H1 (cell line): ENCODE measurements around the gene LITAF. TPM values are rescaled to one million over a fixed set of nuclear protein-coding genes. Genes with fewer than 3 reads are reported as not detected.
A peak's percentile ranks its signal among the peaks of the same experiment; 100 is the strongest.

Source experiments
- CTCF ChIA-PET: fragments of 300-600 bp; sonication (Branson Sonifier 250); formaldehyde crosslinking; loops from one replicate; lab custom pipeline; 2021; ENCODE audit not compliant: partially characterized antibody; lab: Charles Lee
- POLR2A ChIA-PET: fragments of 300-600 bp; sonication (Branson Sonifier 250); formaldehyde crosslinking; loops from one replicate; lab custom pipeline; 2021; ENCODE audit warnings: inconsistent platforms; ENCODE audit not compliant: partially characterized antibody; lab: Charles Lee
- DNase-seq, 2 experiments: peaks; one replicate each; pipeline versions ENCODE4 v3.0.0 to v3.0.0-alpha.2; 2010 to 2022; ENCODE audit warnings: low spot score in 2 of 2, low read depth in 1 of 2, mixed read lengths in 1 of 2
- FAIRE-seq: peaks from 2 replicates; lab custom pipeline; 2011; peaks lifted over from hg19 to GRCh38; lab: Jason Lieb, UNC
- H2AFZ ChIP-seq: 2 replicates; pipeline ENCODE4 v1.8.1; 2012; ENCODE audit warnings: low read length, inconsistent platforms
- H2AK5ac ChIP-seq: 2 replicates; pipeline ENCODE4 v1.6.1; 2013; ENCODE audit warnings: low read depth, low read length
- H2BK120ac ChIP-seq: replicated peaks from 2 replicates; pipeline ENCODE3; 2013; ENCODE audit warnings: low read depth, low read length, inconsistent platforms
- H2BK12ac ChIP-seq: 2 replicates; pipeline ENCODE4 v1.6.1; 2013; ENCODE audit warnings: low read depth, low read length
- H2BK15ac ChIP-seq: 2 replicates; pipeline ENCODE4 v1.6.1; 2013; ENCODE audit warnings: low read length
- H2BK20ac ChIP-seq: 2 replicates; pipeline ENCODE4 v1.6.1; 2013; ENCODE audit warnings: low read length
- H2BK5ac ChIP-seq: 2 replicates; pipeline ENCODE4 v1.6.1; 2013; ENCODE audit warnings: low read depth, low read length
- H3K14ac ChIP-seq: 2 replicates; pipeline ENCODE4 v1.6.1; 2013; ENCODE audit warnings: inconsistent platforms; ENCODE audit not compliant: insufficient read length
- H3K18ac ChIP-seq: 2 replicates; pipeline ENCODE4 v1.6.1; 2013; ENCODE audit warnings: low read length; ENCODE audit errors: extremely low read depth
- H3K23ac ChIP-seq: 2 replicates; pipeline ENCODE4 v1.6.1; 2013; ENCODE audit warnings: inconsistent platforms; ENCODE audit not compliant: insufficient read length
- H3K23me2 ChIP-seq: 2 replicates; pipeline ENCODE4 v1.6.1; 2013; ENCODE audit warnings: low read depth, low read length
- H3K27ac ChIP-seq: 2 replicates; pipeline ENCODE4 v1.6.1; 2011; ENCODE audit warnings: low read depth, low read length, inconsistent platforms
- H3K27me3 ChIP-seq, 4 experiments: replicated peaks in 1 of 4; 1 replicate in 1 of 4; 2 replicates in 3 of 4; pipeline versions ENCODE4 v1.6.1 to v1.8.1; 2011 to 2013; ENCODE audit warnings: low read length in 3 of 4, mild to moderate bottlenecking in 3 of 4, inconsistent platforms in 2 of 4, mixed read lengths in 2 of 4, moderate library complexity in 1 of 4; ENCODE audit not compliant: control insufficient read depth in 3 of 4, insufficient read depth in 3 of 4; ENCODE audit errors: extremely low read depth in 1 of 4
- H3K36me3 ChIP-seq, 4 experiments: 2 replicates each; pipeline versions ENCODE4 v1.6.1 to v1.8.1; 2011 to 2013; ENCODE audit warnings: mild to moderate bottlenecking in 4 of 4, low read length in 3 of 4, moderate library complexity in 2 of 4, control low read depth in 1 of 4, inconsistent platforms in 1 of 4; ENCODE audit not compliant: insufficient read depth in 4 of 4, control insufficient read depth in 2 of 4
- H3K4ac ChIP-seq: replicated peaks from 2 replicates; pipeline ENCODE3; 2013; ENCODE audit warnings: low read length, low read depth, mixed read lengths, inconsistent platforms; ENCODE audit not compliant: insufficient read length
- H3K4me1 ChIP-seq, 4 experiments: replicated peaks in 1 of 4; 1 replicate in 1 of 4; 2 replicates in 3 of 4; pipeline versions ENCODE4 v1.6.1 to v1.8.1; 2011 to 2013; ENCODE audit warnings: low read length in 3 of 4, inconsistent platforms in 2 of 4, mixed read lengths in 1 of 4; ENCODE audit not compliant: insufficient read depth in 4 of 4, control insufficient read depth in 3 of 4
- H3K4me2 ChIP-seq, 2 experiments: 2 replicates each; pipeline versions ENCODE4 v1.6.1 to v1.8.1; 2011 to 2013; ENCODE audit warnings: low read depth in 2 of 2, low read length in 2 of 2, control low read depth in 1 of 2, inconsistent platforms in 1 of 2, mild to moderate bottlenecking in 1 of 2; ENCODE audit not compliant: insufficient read depth in 1 of 2
- H3K4me3 ChIP-seq, 4 experiments: fragments of 200-600, 300-600 bp in 1 of 4; sonication (generic), shearing (Covaris generic), sonication (Bioruptor Twin) in 1 of 4; 2 replicates each; pipeline versions ENCODE4 v1.5.1 to v1.8.1; 2011 to 2016; ENCODE audit warnings: low read length in 4 of 4, low read depth in 3 of 4, control low read depth in 2 of 4, inconsistent platforms in 2 of 4, mild to moderate bottlenecking in 2 of 4, mixed read lengths in 1 of 4, moderate library complexity in 1 of 4; ENCODE audit not compliant: insufficient read depth in 2 of 4; ENCODE audit errors: extremely low read depth in 1 of 4
- H3K56ac ChIP-seq: replicated peaks from 2 replicates; pipeline ENCODE3; 2013; ENCODE audit warnings: low read depth, mild to moderate bottlenecking, mixed read lengths, low read length, inconsistent platforms; ENCODE audit not compliant: insufficient read length
- H3K79me1 ChIP-seq: 2 replicates; pipeline ENCODE4 v1.6.1; 2013; ENCODE audit warnings: low read depth, low read length, control low read depth
- H3K79me2 ChIP-seq, 2 experiments: 2 replicates each; pipeline versions ENCODE4 v1.6.1 to v1.8.1; 2012 to 2013; ENCODE audit warnings: low read length in 2 of 2, mild to moderate bottlenecking in 2 of 2, inconsistent platforms in 1 of 2; ENCODE audit not compliant: insufficient read depth in 2 of 2, control insufficient read depth in 1 of 2
- H3K9ac ChIP-seq, 4 experiments: replicated peaks in 1 of 4; 1 replicate in 1 of 4; 2 replicates in 3 of 4; pipeline versions ENCODE4 v1.6.1 to v1.8.1; 2011 to 2013; ENCODE audit warnings: low read depth in 3 of 4, low read length in 3 of 4, control low read depth in 2 of 4, mild to moderate bottlenecking in 2 of 4, moderate library complexity in 2 of 4, inconsistent platforms in 1 of 4; ENCODE audit errors: extremely low read depth in 1 of 4
- H3K9me3 ChIP-seq, 2 experiments: 2 replicates each; pipeline versions ENCODE4 v1.6.1 to v1.8.1; 2012 to 2013; ENCODE audit warnings: mild to moderate bottlenecking in 2 of 2, moderate library complexity in 2 of 2, control low read depth in 1 of 2, inconsistent platforms in 1 of 2, low read depth in 1 of 2, low read length in 1 of 2, mixed read lengths in 1 of 2; ENCODE audit not compliant: insufficient read depth in 2 of 2
- H4K20me1 ChIP-seq, 2 experiments: replicated peaks in 1 of 2; 2 replicates each; pipeline versions ENCODE3 to v1.8.1; 2011 to 2013; ENCODE audit warnings: inconsistent platforms in 2 of 2, low read length in 2 of 2, mild to moderate bottlenecking in 1 of 2; ENCODE audit not compliant: insufficient read depth in 2 of 2, control insufficient read depth in 1 of 2
- H4K5ac ChIP-seq: 2 replicates; pipeline ENCODE4 v1.6.1; 2013; ENCODE audit warnings: low read length, low read depth, mixed read lengths, inconsistent platforms; ENCODE audit not compliant: insufficient read length
- H4K8ac ChIP-seq: 2 replicates; pipeline ENCODE4 v1.8.0; 2013; ENCODE audit warnings: mild to moderate bottlenecking, moderate library complexity, low read length, inconsistent platforms; ENCODE audit not compliant: insufficient read depth; ENCODE audit errors: extremely low read depth
- H4K91ac ChIP-seq: replicated peaks from 2 replicates; pipeline ENCODE3; 2013; ENCODE audit warnings: low read length, mixed read lengths, inconsistent platforms; ENCODE audit not compliant: insufficient read length
- ATF2 ChIP-seq: IDR thresholded peaks from 2 replicates; pipeline ENCODE4 v1.6.1; 2012; ENCODE audit warnings: low read length, inconsistent platforms
- EGR1 ChIP-seq: IDR thresholded peaks from 2 replicates; pipeline ENCODE4 v1.6.1; 2011; ENCODE audit warnings: low read depth, low read length, borderline replicate concordance
- JUN ChIP-seq: IDR thresholded peaks from 2 replicates; pipeline ENCODE4 v1.6.1; 2011; ENCODE audit warnings: low read depth, mild to moderate bottlenecking, improper control_type of control experiment, low read length
- KDM4A ChIP-seq: IDR thresholded peaks from one replicate; pipeline ENCODE4 v1.7.1; 2012; ENCODE audit warnings: low read depth, mild to moderate bottlenecking, moderate library complexity, low read length, inconsistent platforms; ENCODE audit not compliant: severe bottlenecking
- PHF8 ChIP-seq: fragments of 200-600 bp; sonication (generic); conservative IDR thresholded peaks from 2 replicates; pipeline ENCODE4 v1.7.1; 2012; ENCODE audit warnings: low read depth, mild to moderate bottlenecking, inconsistent platforms, low read length, moderate library complexity
- SIX5 ChIP-seq: IDR thresholded peaks from 2 replicates; pipeline ENCODE4 v1.6.1; 2011; ENCODE audit warnings: mild to moderate bottlenecking, low read depth, low read length
- SP2 ChIP-seq: IDR thresholded peaks from 2 replicates; pipeline ENCODE4 v1.6.1; 2012; ENCODE audit warnings: mild to moderate bottlenecking, low read length, inconsistent platforms
- SP4 ChIP-seq: IDR thresholded peaks from 2 replicates; pipeline ENCODE4 v1.6.1; 2012; ENCODE audit warnings: low read length, inconsistent platforms
- SRF ChIP-seq: IDR thresholded peaks from 2 replicates; pipeline ENCODE4 v1.6.1; 2011; ENCODE audit warnings: mild to moderate bottlenecking, low read depth, low read length, moderate library complexity
- YY1 ChIP-seq: IDR thresholded peaks from 2 replicates; pipeline ENCODE4 v1.6.1; 2011; ENCODE audit warnings: low read depth, mild to moderate bottlenecking, low read length
- ZNF274 ChIP-seq: IDR thresholded peaks from 2 replicates; pipeline ENCODE4 v1.7.0; 2012; ENCODE audit warnings: low read length, borderline replicate concordance; ENCODE audit errors: extremely low read depth
- WGBS, 2 experiments: shearing (Covaris generic) in 1 of 2; methylation state at CpG; one replicate each; pipeline versions ENCODE4 v1.1.6 to v1.1.7; 2013 to 2015; ENCODE audit warnings: low lambda C conversion rate in 2 of 2, mixed read lengths in 2 of 2, inconsistent platforms in 1 of 2, low coverage in 1 of 2, missing lambda C conversion rate in 1 of 2; ENCODE audit not compliant: insufficient replicate concordance in 2 of 2, insufficient coverage in 1 of 2, insufficient read length in 1 of 2; ENCODE audit errors: extremely low coverage in 1 of 2, missing lambda C conversion rate in 1 of 2; 5-methylcytosine and 5-hydroxymethylcytosine counted together
- polyA plus RNA-seq, 7 experiments: library from polyadenylated mRNA; depleted of rRNA in 3 of 7; stranded (reverse) in 5 of 7; unstranded in 2 of 7; fragments of >200 nt in 5 of 7; fragments of 200-250 nt in 2 of 7; gene quantifications; 1 replicate in 5 of 7; 2 replicates in 1 of 7; 4 replicates in 1 of 7; pipeline versions ENCODE4 v1.2.1 to v1.2.3, GENCODE V29; 2011 to 2013; ENCODE audit warnings: missing spikeins in 2 of 7, mixed read lengths in 2 of 7
- total RNA-seq: library from RNA; stranded (reverse); fragmentation: NEBNext Ultra II Directional; extraction: Animal tissue kit (Norgen Biotek cat#: 25700); gene quantifications from 2 replicates; pipeline ENCODE4 v1.2.1, GENCODE V29; 2021

LITAF gene
- total and polyA plus RNA-seq, 2 of the 8 experiments (the other 6 are each of a cell fraction or from before 2014, with no cell fraction given): 165 to 205 TPM

DNA sequence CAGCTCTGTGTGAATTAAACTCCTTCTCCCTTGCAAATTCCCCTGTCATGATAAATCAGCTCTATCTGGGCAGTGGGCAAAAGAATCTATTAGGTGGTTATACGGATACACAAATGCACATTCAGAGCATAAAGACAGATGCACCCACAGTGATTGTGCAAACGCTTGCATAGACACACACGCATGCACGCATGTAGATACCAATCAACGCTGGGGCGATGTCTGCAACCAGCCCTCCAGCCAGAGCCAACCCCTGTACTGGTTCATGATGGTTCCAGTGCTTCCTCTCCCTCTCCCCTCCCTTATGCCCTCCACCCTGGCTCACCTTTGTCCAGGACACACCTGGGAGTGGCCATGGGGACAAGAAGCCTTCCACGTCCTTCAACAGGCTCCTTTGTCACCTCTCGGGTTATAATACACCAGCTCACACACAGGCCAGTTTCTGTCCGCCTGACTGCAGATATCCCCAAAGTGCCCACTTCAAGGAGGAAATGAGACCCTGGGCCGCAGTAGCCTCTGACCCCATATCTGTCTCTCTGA, 48.5 kb upstream of the LITAF start:
- H3K18ac ChIP-seq: peak overlapping the region; percentile 86
- no peak overlapping the region for H3K4ac ChIP-seq
- peaks cover 8% of the 10 kb centered on the region; the same call in 1 of the 2 replicates for H3K23me2 ChIP-seq
- peaks cover 0 to 2% of the 10 kb centered on the region in 2 experiments for H4K20me1 ChIP-seq
- peak overlapping the region; percentile 46; the same call in 1 of the 2 replicates for H2BK15ac ChIP-seq
- WGBS, 2 experiments: 87% methylated on average over 10 of the region's 10 CpGs; no CpG with 5 or more reads in 1 of the 2 experiments
- 0 out of 2 replicates have a peak overlapping the region, but pooled peaks have one; percentile 19 for H4K8ac ChIP-seq
- H2AFZ ChIP-seq: no peak overlapping the region
- peak overlapping the region; percentile 17 for H4K91ac ChIP-seq
- no peak overlapping the region for H3K23ac ChIP-seq
- FAIRE-seq: no peak
- H3K27ac ChIP-seq: peak overlapping the region; percentile 65; the same call in 1 of the 2 replicates
- H2BK12ac ChIP-seq: peak overlapping the region; percentile 75
- H3K36me3 ChIP-seq: no peaks in the 10 kb centered on the region
- peak overlapping the region; percentile 5; the same call in 1 of the 2 replicates for H2BK20ac ChIP-seq
- DNase-seq: no peak
- H3K79me1 ChIP-seq: no peaks in the 10 kb centered on the region; the same call in 1 of the 2 replicates
- H2BK120ac ChIP-seq: no peak overlapping the region
- ChIA-PET POLR2A (interaction anchor here (0.7 to 3.7 kb wide), 17 partner anchors 8 to 228 kb away, joined by 3 to 23 read pairs (median 6); partner anchors contain the start of gene SNN), CTCF (interaction anchor here (0.9 to 4.2 kb wide), 7 partner anchors 10 to 103 kb away, joined by 3 to 24 read pairs (median 6); no protein-coding TSS in a partner anchor)
- no peaks in the 10 kb centered on the region for H3K79me2 ChIP-seq
- H3K4me2 ChIP-seq: peak overlapping the region in 1 of 2 experiments; percentile 72; a peak in 1 of 4 replicates
- no peaks in the 10 kb centered on the region for H3K9me3 ChIP-seq
- peak overlapping the region; percentile 20; the same call in 1 of the 2 replicates for H2AK5ac ChIP-seq
- H3K14ac ChIP-seq: no peak overlapping the region
- no peak overlapping the region for H3K4me3 ChIP-seq
- H3K56ac ChIP-seq: no peak overlapping the region
- H4K5ac ChIP-seq: no peak overlapping the region
- H3K9ac ChIP-seq: no peak overlapping the region; a peak in 1 of 7 replicates
- peaks cover 0 to 18% (median 14%) of the 10 kb centered on the region in 4 experiments; a peak in 6 of 7 replicates for H3K4me1 ChIP-seq
- no peaks in the 10 kb centered on the region for H3K27me3 ChIP-seq
- peak overlapping the region; percentile 53; the same call in 1 of the 2 replicates for H2BK5ac ChIP-seq
- TF ChIP-seq KDM4A (no peak), YY1 (no peak), PHF8 (no peak), SIX5 (no peak), SRF (no peak), EGR1 (no peak), SP2 (no peak), SP4 (no peak), ZNF274 (no peak), ATF2 (no peak), JUN (no peak)
